GM12878 (cell line): ENCODE measurements around the gene SPX.

Experiments
- EP300 ChIP-seq, 2 experiments: fragments of 150-350 bp in 1 of 2; IDR thresholded peaks; 2 replicates each; pipeline ENCODE4 v1.6.1; 2011 to 2012; ENCODE audit warnings: low read depth in 2 of 2, low read length in 2 of 2, borderline replicate concordance in 1 of 2, improper control_type of control experiment in 1 of 2, inconsistent platforms in 1 of 2; ENCODE audit not compliant: control insufficient read depth in 1 of 2
- FOS ChIP-seq: IDR thresholded peaks from 3 replicates; pipeline ENCODE4 v1.6.1; 2011; ENCODE audit warnings: borderline replicate concordance; ENCODE audit not compliant: insufficient read length; ENCODE audit errors: extremely low read depth
- HDAC2 ChIP-seq: fragments of 200-600 bp; sonication (generic); IDR thresholded peaks from 2 replicates; pipeline ENCODE4 v1.6.1; 2017
- RAD21 ChIP-seq: IDR thresholded peaks from 2 replicates; pipeline ENCODE4 v1.6.1; 2011; ENCODE audit warnings: mild to moderate bottlenecking, low read depth, low read length, moderate library complexity; ENCODE audit not compliant: insufficient read depth
- SMARCA5 ChIP-seq: fragments of 450-650 bp; IDR thresholded peaks from 2 replicates; pipeline ENCODE4 v1.6.1; 2017; ENCODE audit warnings: mild to moderate bottlenecking
- TF ChIP-seq, protein P1 (sequence below), 3 experiments: IDR thresholded peaks in 2 of 3; conservative IDR thresholded peaks in 1 of 3; 2 replicates each; pipeline ENCODE4 v1.5.1; 2011; ENCODE audit warnings: low read depth in 3 of 3, low read length in 3 of 3, mild to moderate bottlenecking in 3 of 3, control low read depth in 2 of 3, moderate library complexity in 2 of 3, inconsistent platforms in 1 of 3, mixed read lengths in 1 of 3; ENCODE audit not compliant: control insufficient read depth in 2 of 3, insufficient read depth in 1 of 3; ENCODE audit errors: extremely low read depth in 1 of 3
- TF ChIP-seq, protein P2 (sequence below): IDR thresholded peaks from 2 replicates; pipeline ENCODE4 v1.6.1; 2011; ENCODE audit warnings: low read depth, low read length, improper control_type of control experiment, borderline replicate concordance

DNA sequence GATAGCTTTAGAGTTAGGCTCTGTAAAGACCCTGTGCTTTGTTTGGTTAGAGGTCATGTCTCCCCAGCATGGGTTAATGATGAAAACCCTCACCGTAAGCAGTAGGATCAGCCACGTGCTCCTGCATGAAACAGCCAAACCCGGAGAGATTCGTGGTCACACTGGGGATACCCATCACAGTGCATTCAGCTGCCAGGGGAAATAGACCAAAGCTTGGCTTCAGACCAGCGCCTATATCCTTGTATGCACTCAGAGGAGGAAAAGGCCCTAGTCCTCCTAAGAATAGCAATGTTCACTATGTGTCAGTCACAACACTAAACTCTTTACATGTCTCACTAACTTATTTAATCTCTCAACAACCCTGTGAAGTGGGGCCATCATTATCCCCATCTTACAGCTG lies 16.3 kb downstream of the SPX start:
- TF ChIP-seq SMARCA5, result no peak
- no peak for TF ChIP-seq EP300 (IDR thresholded peaks at IDR 0.05; ENCODE audit: borderline replicate concordance in 1 of 2, control insufficient read depth in 1 of 2, low read depth in 2 of 2, low read length in 2 of 2)
- no peak for TF ChIP-seq FOS
- TF ChIP-seq, protein P1, sequence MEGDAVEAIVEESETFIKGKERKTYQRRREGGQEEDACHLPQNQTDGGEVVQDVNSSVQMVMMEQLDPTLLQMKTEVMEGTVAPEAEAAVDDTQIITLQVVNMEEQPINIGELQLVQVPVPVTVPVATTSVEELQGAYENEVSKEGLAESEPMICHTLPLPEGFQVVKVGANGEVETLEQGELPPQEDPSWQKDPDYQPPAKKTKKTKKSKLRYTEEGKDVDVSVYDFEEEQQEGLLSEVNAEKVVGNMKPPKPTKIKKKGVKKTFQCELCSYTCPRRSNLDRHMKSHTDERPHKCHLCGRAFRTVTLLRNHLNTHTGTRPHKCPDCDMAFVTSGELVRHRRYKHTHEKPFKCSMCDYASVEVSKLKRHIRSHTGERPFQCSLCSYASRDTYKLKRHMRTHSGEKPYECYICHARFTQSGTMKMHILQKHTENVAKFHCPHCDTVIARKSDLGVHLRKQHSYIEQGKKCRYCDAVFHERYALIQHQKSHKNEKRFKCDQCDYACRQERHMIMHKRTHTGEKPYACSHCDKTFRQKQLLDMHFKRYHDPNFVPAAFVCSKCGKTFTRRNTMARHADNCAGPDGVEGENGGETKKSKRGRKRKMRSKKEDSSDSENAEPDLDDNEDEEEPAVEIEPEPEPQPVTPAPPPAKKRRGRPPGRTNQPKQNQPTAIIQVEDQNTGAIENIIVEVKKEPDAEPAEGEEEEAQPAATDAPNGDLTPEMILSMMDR (IDR thresholded peaks at IDR 0.05 in 2 of 3, conservative IDR thresholded peaks at IDR 0.05 in 1 of 3; ENCODE audit: control insufficient read depth in 2 of 3, extremely low read depth in 1 of 3, insufficient read depth in 1 of 3, low read depth in 3 of 3, low read length in 3 of 3), result no peak
- TF ChIP-seq HDAC2, result no peak
- TF ChIP-seq, protein P2, sequence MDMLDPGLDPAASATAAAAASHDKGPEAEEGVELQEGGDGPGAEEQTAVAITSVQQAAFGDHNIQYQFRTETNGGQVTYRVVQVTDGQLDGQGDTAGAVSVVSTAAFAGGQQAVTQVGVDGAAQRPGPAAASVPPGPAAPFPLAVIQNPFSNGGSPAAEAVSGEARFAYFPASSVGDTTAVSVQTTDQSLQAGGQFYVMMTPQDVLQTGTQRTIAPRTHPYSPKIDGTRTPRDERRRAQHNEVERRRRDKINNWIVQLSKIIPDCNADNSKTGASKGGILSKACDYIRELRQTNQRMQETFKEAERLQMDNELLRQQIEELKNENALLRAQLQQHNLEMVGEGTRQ, result no peak
- TF ChIP-seq RAD21, result no peak
